HepG2 (cell line): ENCODE data around the gene PEPD. TPM values are rescaled to one million over a fixed set of nuclear protein-coding genes. Genes with fewer than 3 reads are reported as not detected.

ENCODE experiments used
- AGO1 ChIP-seq: fragments of 200-400 bp; formaldehyde crosslinking; IDR thresholded peaks from 2 replicates; pipeline ENCODE4 v1.6.1; 2017; ENCODE audit warnings: mild to moderate bottlenecking, low read depth, low read length, moderate library complexity; ENCODE audit not compliant: poor library complexity, severe bottlenecking
- KDM6A ChIP-seq: IDR thresholded peaks from 2 replicates; pipeline ENCODE4 v1.6.1; 2016; ENCODE audit warnings: low read depth
- SMAD1 ChIP-seq: sonication (generic); formaldehyde crosslinking; IDR thresholded peaks from 2 replicates; pipeline ENCODE4 v1.4.0; 2020; ENCODE audit warnings: missing genetic modification reagents, low read depth, mild to moderate bottlenecking, borderline replicate concordance
- SP2 ChIP-seq: sonication (generic); formaldehyde crosslinking; IDR thresholded peaks from 2 replicates; pipeline ENCODE4 v1.5.1; 2020; ENCODE audit warnings: mild to moderate bottlenecking, missing genetic modification reagents
- STAG1 ChIP-seq: sonication (generic); formaldehyde crosslinking; IDR thresholded peaks from 2 replicates; pipeline ENCODE4 v1.4.0; 2020; ENCODE audit warnings: missing genetic modification reagents
- TSC22D2 ChIP-seq: sonication (generic); formaldehyde crosslinking; IDR thresholded peaks from 2 replicates; pipeline ENCODE4 v1.5.1; 2020; ENCODE audit warnings: missing genetic modification reagents, mild to moderate bottlenecking, borderline replicate concordance
- U2AF1 ChIP-seq: fragments of 200-400 bp; formaldehyde crosslinking; optimal IDR thresholded peaks from 2 replicates; pipeline ENCODE3; 2017; ENCODE audit warnings: mild to moderate bottlenecking, low read depth, low read length
- ZBTB42 ChIP-seq: sonication (generic); formaldehyde crosslinking; IDR thresholded peaks from 2 replicates; pipeline ENCODE4 v1.5.0; 2020; ENCODE audit warnings: mild to moderate bottlenecking, missing genetic modification reagents
- ZFP36 ChIP-seq: fragments of 150-350 bp; IDR thresholded peaks from 2 replicates; pipeline ENCODE4 v1.6.1; 2018; ENCODE audit warnings: borderline replicate concordance, low read length, low read depth; ENCODE audit not compliant: partially characterized antibody
- ZNF296 ChIP-seq: sonication (generic); formaldehyde crosslinking; conservative IDR thresholded peaks from 2 replicates; pipeline ENCODE4 v1.5.0; 2020; ENCODE audit warnings: mild to moderate bottlenecking, missing genetic modification reagents
- ZNF720 ChIP-seq: sonication (generic); formaldehyde crosslinking; IDR thresholded peaks from 2 replicates; pipeline ENCODE4 v1.4.0; 2020; ENCODE audit warnings: missing genetic modification reagents
- ZSCAN25 ChIP-seq: sonication (generic); formaldehyde crosslinking; IDR thresholded peaks from 2 replicates; pipeline ENCODE4 v1.8.0; 2022; ENCODE audit warnings: mild to moderate bottlenecking, missing genetic modification reagents
- polyA plus RNA-seq, 8 experiments: library from polyadenylated mRNA; depleted of rRNA in 3 of 8; stranded (reverse) in 7 of 8; unstranded in 1 of 8; fragments of >200 nt; fragmentation: Illumina TruSeq in 4 of 8; extraction: Trizol in 4 of 8; gene quantifications; 2 replicates each; pipeline versions ENCODE4 v1.2.1 to v1.2.3, GENCODE V29; 2011 to 2016; ENCODE audit warnings: low read depth in 4 of 8, missing spikeins in 1 of 8, mixed read lengths in 1 of 8; ENCODE audit not compliant: insufficient read depth in 1 of 8
- total RNA-seq, 5 experiments: library from RNA; depleted of rRNA; stranded (reverse); fragments of >200 nt; fragmentation: Illumina TruSeq; extraction: Trizol; gene quantifications; 2 replicates each; pipeline ENCODE4 v1.2.3, GENCODE V29; 2016; ENCODE audit warnings: low read depth in 1 of 5
- TF ChIP-seq, protein P1 (sequence below): sonication (generic); formaldehyde crosslinking; conservative IDR thresholded peaks from 2 replicates; pipeline ENCODE4 v1.4.0; 2020; ENCODE audit warnings: missing genetic modification reagents
- TF ChIP-seq, protein P2 (sequence below): sonication (generic); formaldehyde crosslinking; IDR thresholded peaks from 2 replicates; pipeline ENCODE4 v1.8.0; 2022; ENCODE audit warnings: missing genetic modification reagents, mild to moderate bottlenecking, moderate library complexity, borderline replicate concordance
- TF ChIP-seq, protein P3 (sequence below): sonication (generic); formaldehyde crosslinking; conservative IDR thresholded peaks from 2 replicates; pipeline ENCODE4 v1.4.0; 2020; ENCODE audit warnings: missing genetic modification reagents
- TF ChIP-seq, protein P4 (sequence below): sonication (generic); formaldehyde crosslinking; IDR thresholded peaks from 2 replicates; pipeline ENCODE4 v1.4.0; 2020; ENCODE audit warnings: mild to moderate bottlenecking, missing genetic modification reagents, borderline replicate concordance
- TF ChIP-seq, protein P5 (sequence below): sonication (generic); IDR thresholded peaks from 2 replicates; pipeline ENCODE4 v1.6.1; 2016; ENCODE audit warnings: low read depth, borderline replicate concordance

Gene PEPD
- total and polyA plus RNA-seq, 2 of the 13 experiments (the other 11 are each of a cell fraction or from before 2014, with no cell fraction given) = 60.7 to 75.1 TPM

DNA sequence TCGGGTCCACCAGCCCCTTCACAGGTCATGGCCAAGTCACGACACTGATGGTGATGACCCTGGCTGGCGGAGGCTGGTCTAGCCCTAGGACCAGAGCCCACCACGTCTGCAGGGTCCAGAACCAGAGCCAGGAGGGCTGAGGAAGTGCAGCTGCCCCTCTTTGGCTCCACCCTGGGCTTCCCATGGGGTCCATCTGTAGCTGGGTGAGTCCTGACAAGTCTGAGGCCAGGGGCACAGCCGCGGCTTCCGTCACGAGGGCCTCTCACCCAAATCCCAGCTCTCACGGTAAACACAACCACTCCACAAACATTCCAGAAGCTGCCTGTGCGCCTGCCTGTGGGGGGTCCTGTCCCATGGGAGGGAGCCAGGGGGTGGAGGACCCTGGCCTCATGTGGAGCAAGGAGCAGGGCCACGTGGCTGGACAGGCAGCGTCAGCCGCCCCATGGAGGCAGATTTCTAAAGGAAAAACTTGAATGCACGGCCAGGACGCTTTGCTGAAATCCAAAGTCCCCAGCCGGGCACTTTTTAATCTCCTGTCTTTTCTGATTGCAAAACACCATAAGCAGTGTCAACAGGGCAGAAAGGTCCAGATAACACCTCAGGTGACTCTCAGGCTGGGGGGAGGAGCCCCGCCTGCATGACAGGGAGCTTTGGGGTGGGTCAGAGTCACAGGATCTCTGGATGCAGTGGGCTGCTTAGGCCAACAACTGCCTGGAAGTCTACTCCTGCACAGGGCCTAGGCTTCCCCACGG lies 118.2 kb downstream of the PEPD start (continued):
- TF ChIP-seq ZNF296 (peak; percentile 91), U2AF1 (no peak), STAG1 (CRISPR knock-in tag) (no peak; the same call in 1 of the 2 replicates), SMAD1 (no peak), KDM6A (CRISPR knock-in tag) (peak; percentile 90), ZSCAN25 (peak; percentile 90), SP2 (CRISPR knock-in tag) (peak; percentile 44), AGO1 (no peak), ZNF720 (CRISPR knock-in tag) (0 out of 2 replicates have a peak, but pooled peaks have one; percentile 46), ZBTB42 (CRISPR knock-in tag) (peak; percentile 96), TSC22D2 (CRISPR knock-in tag) (peak; percentile 93), ZFP36 (no peak)
- TF ChIP-seq, protein P1, sequence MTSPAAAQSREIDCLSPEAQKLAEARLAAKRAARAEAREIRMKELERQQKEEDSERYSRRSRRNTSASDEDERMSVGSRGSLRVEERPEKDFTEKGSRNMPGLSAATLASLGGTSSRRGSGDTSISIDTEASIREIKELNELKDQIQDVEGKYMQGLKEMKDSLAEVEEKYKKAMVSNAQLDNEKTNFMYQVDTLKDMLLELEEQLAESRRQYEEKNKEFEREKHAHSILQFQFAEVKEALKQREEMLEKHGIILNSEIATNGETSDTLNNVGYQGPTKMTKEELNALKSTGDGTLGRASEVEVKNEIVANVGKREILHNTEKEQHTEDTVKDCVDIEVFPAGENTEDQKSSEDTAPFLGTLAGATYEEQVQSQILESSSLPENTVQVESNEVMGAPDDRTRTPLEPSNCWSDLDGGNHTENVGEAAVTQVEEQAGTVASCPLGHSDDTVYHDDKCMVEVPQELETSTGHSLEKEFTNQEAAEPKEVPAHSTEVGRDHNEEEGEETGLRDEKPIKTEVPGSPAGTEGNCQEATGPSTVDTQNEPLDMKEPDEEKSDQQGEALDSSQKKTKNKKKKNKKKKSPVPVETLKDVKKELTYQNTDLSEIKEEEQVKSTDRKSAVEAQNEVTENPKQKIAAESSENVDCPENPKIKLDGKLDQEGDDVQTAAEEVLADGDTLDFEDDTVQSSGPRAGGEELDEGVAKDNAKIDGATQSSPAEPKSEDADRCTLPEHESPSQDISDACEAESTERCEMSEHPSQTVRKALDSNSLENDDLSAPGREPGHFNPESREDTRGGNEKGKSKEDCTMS = no peak
- TF ChIP-seq, protein P2, sequence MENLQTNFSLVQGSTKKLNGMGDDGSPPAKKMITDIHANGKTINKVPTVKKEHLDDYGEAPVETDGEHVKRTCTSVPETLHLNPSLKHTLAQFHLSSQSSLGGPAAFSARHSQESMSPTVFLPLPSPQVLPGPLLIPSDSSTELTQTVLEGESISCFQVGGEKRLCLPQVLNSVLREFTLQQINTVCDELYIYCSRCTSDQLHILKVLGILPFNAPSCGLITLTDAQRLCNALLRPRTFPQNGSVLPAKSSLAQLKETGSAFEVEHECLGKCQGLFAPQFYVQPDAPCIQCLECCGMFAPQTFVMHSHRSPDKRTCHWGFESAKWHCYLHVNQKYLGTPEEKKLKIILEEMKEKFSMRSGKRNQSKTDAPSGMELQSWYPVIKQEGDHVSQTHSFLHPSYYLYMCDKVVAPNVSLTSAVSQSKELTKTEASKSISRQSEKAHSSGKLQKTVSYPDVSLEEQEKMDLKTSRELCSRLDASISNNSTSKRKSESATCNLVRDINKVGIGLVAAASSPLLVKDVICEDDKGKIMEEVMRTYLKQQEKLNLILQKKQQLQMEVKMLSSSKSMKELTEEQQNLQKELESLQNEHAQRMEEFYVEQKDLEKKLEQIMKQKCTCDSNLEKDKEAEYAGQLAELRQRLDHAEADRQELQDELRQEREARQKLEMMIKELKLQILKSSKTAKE (CRISPR knock-in tag) = peak; percentile 86
- TF ChIP-seq, protein P3, sequence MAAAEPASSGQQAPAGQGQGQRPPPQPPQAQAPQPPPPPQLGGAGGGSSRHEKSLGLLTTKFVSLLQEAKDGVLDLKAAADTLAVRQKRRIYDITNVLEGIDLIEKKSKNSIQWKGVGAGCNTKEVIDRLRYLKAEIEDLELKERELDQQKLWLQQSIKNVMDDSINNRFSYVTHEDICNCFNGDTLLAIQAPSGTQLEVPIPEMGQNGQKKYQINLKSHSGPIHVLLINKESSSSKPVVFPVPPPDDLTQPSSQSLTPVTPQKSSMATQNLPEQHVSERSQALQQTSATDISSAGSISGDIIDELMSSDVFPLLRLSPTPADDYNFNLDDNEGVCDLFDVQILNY = no peak
- TF ChIP-seq, protein P4, sequence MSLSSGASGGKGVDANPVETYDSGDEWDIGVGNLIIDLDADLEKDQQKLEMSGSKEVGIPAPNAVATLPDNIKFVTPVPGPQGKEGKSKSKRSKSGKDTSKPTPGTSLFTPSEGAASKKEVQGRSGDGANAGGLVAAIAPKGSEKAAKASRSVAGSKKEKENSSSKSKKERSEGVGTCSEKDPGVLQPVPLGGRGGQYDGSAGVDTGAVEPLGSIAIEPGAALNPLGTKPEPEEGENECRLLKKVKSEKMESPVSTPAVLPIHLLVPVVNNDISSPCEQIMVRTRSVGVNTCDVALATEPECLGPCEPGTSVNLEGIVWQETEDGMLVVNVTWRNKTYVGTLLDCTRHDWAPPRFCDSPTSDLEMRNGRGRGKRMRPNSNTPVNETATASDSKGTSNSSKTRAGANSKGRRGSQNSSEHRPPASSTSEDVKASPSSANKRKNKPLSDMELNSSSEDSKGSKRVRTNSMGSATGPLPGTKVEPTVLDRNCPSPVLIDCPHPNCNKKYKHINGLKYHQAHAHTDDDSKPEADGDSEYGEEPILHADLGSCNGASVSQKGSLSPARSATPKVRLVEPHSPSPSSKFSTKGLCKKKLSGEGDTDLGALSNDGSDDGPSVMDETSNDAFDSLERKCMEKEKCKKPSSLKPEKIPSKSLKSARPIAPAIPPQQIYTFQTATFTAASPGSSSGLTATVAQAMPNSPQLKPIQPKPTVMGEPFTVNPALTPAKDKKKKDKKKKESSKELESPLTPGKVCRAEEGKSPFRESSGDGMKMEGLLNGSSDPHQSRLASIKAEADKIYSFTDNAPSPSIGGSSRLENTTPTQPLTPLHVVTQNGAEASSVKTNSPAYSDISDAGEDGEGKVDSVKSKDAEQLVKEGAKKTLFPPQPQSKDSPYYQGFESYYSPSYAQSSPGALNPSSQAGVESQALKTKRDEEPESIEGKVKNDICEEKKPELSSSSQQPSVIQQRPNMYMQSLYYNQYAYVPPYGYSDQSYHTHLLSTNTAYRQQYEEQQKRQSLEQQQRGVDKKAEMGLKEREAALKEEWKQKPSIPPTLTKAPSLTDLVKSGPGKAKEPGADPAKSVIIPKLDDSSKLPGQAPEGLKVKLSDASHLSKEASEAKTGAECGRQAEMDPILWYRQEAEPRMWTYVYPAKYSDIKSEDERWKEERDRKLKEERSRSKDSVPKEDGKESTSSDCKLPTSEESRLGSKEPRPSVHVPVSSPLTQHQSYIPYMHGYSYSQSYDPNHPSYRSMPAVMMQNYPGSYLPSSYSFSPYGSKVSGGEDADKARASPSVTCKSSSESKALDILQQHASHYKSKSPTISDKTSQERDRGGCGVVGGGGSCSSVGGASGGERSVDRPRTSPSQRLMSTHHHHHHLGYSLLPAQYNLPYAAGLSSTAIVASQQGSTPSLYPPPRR (CRISPR knock-in tag) = peak; percentile 88
- TF ChIP-seq, protein P5, sequence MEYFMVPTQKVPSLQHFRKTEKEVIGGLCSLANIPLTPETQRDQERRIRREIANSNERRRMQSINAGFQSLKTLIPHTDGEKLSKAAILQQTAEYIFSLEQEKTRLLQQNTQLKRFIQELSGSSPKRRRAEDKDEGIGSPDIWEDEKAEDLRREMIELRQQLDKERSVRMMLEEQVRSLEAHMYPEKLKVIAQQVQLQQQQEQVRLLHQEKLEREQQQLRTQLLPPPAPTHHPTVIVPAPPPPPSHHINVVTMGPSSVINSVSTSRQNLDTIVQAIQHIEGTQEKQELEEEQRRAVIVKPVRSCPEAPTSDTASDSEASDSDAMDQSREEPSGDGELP = peak; percentile 87; the same call in 1 of the 2 replicates
